ENCODE measurements around the gene POTEB3.
"Not testable (repeated sequence)": the region's sequence is repeated elsewhere in the genome, so short reads cannot be mapped to it uniquely, and the experiment has no call there.

The POTEB3 gene

GRCh38 chr15:21440399-21440798, at the start of gene POTEB3:
TSS of gene POTEB3 (minus strand) at chr15:21440499. CDS start at chr15:21440011, 488 bp downstream.
- DNase-seq (ENCODE audit: low spot score in 2 of 2); ATAC-seq (replicated peaks; ENCODE audit: extremely low read depth, poor library complexity, severe bottlenecking); H3K27me3 Mint-ChIP-seq; H3K9me3 Mint-ChIP-seq; H3K4me3 Mint-ChIP-seq; H3K27ac Mint-ChIP-seq (ENCODE audit: low read depth); H3K36me3 Mint-ChIP-seq (ENCODE audit: insufficient read depth); H3K4me1 Mint-ChIP-seq: not testable (repeated sequence)

GRCh38 chr15:21453683-21454082, 13.4 kb upstream of the POTEB3 start:
- not testable (repeated sequence) for H3K27ac Mint-ChIP-seq (ENCODE audit: low read depth); DNase-seq (ENCODE audit: low spot score in 2 of 2); ATAC-seq (replicated peaks; ENCODE audit: extremely low read depth, poor library complexity, severe bottlenecking); H3K4me1 Mint-ChIP-seq; H3K36me3 Mint-ChIP-seq (ENCODE audit: insufficient read depth); H3K4me3 Mint-ChIP-seq; H3K9me3 Mint-ChIP-seq; H3K27me3 Mint-ChIP-seq

GRCh38 chr15:21451920-21452563, 11.7 kb upstream of the POTEB3 start:
- H3K36me3 Mint-ChIP-seq (ENCODE audit: insufficient read depth); H3K9me3 Mint-ChIP-seq; H3K4me1 Mint-ChIP-seq; H3K4me3 Mint-ChIP-seq; H3K27ac Mint-ChIP-seq (ENCODE audit: low read depth); ATAC-seq (replicated peaks; ENCODE audit: extremely low read depth, poor library complexity, severe bottlenecking); DNase-seq (ENCODE audit: low spot score in 2 of 2); H3K27me3 Mint-ChIP-seq: not testable (repeated sequence)

GRCh38 chr15:21451487-21451886, 11.2 kb upstream of the POTEB3 start:
- not testable (repeated sequence) for DNase-seq (ENCODE audit: low spot score in 2 of 2); ATAC-seq (replicated peaks; ENCODE audit: extremely low read depth, poor library complexity, severe bottlenecking); H3K4me3 Mint-ChIP-seq; H3K4me1 Mint-ChIP-seq; H3K27ac Mint-ChIP-seq (ENCODE audit: low read depth); H3K9me3 Mint-ChIP-seq; H3K36me3 Mint-ChIP-seq (ENCODE audit: insufficient read depth); H3K27me3 Mint-ChIP-seq

GRCh38 chr15:21407366-21407765, 32.9 kb downstream of the POTEB3 start:
- H3K4me3 Mint-ChIP-seq; DNase-seq (ENCODE audit: low spot score in 2 of 2); H3K27me3 Mint-ChIP-seq; H3K9me3 Mint-ChIP-seq; H3K36me3 Mint-ChIP-seq (ENCODE audit: insufficient read depth); ATAC-seq (replicated peaks; ENCODE audit: extremely low read depth, poor library complexity, severe bottlenecking); H3K4me1 Mint-ChIP-seq; H3K27ac Mint-ChIP-seq (ENCODE audit: low read depth): not testable (repeated sequence)

GRCh38 chr15:21401531-21401930, 38.8 kb downstream of the POTEB3 start:
- not testable (repeated sequence) for H3K27ac Mint-ChIP-seq (ENCODE audit: low read depth); H3K4me1 Mint-ChIP-seq; H3K4me3 Mint-ChIP-seq; H3K9me3 Mint-ChIP-seq; ATAC-seq (replicated peaks; ENCODE audit: extremely low read depth, poor library complexity, severe bottlenecking); DNase-seq (ENCODE audit: low spot score in 2 of 2); H3K36me3 Mint-ChIP-seq (ENCODE audit: insufficient read depth); H3K27me3 Mint-ChIP-seq

GRCh38 chr15:21399111-21399510, 41.2 kb downstream of the POTEB3 start:
- not testable (repeated sequence) for H3K9me3 Mint-ChIP-seq; H3K27ac Mint-ChIP-seq (ENCODE audit: low read depth); H3K27me3 Mint-ChIP-seq; H3K36me3 Mint-ChIP-seq (ENCODE audit: insufficient read depth); DNase-seq (ENCODE audit: low spot score in 2 of 2); H3K4me1 Mint-ChIP-seq; ATAC-seq (replicated peaks; ENCODE audit: extremely low read depth, poor library complexity, severe bottlenecking); H3K4me3 Mint-ChIP-seq

GRCh38 chr15:21398511-21398910, 41.8 kb downstream of the POTEB3 start:
- H3K27me3 Mint-ChIP-seq; DNase-seq (ENCODE audit: low spot score in 2 of 2); H3K27ac Mint-ChIP-seq (ENCODE audit: low read depth); H3K36me3 Mint-ChIP-seq (ENCODE audit: insufficient read depth); ATAC-seq (replicated peaks; ENCODE audit: extremely low read depth, poor library complexity, severe bottlenecking); H3K9me3 Mint-ChIP-seq; H3K4me3 Mint-ChIP-seq; H3K4me1 Mint-ChIP-seq: not testable (repeated sequence)

GRCh38 chr15:21397656-21398055, 42.6 kb downstream of the POTEB3 start:
- DNase-seq (ENCODE audit: low spot score in 2 of 2); H3K27ac Mint-ChIP-seq (ENCODE audit: low read depth); H3K36me3 Mint-ChIP-seq (ENCODE audit: insufficient read depth); H3K4me1 Mint-ChIP-seq; ATAC-seq (replicated peaks; ENCODE audit: extremely low read depth, poor library complexity, severe bottlenecking); H3K9me3 Mint-ChIP-seq; H3K4me3 Mint-ChIP-seq; H3K27me3 Mint-ChIP-seq: not testable (repeated sequence)

GRCh38 chr15:21397186-21397585, 43.1 kb downstream of the POTEB3 start:
- not testable (repeated sequence) for H3K4me1 Mint-ChIP-seq, H3K9me3 Mint-ChIP-seq

GRCh38 chr15:21385961-21386360, 54.3 kb downstream of the POTEB3 start:
- not testable (repeated sequence) for H3K27me3 Mint-ChIP-seq; DNase-seq (ENCODE audit: low spot score in 2 of 2); H3K9me3 Mint-ChIP-seq; H3K4me3 Mint-ChIP-seq; H3K36me3 Mint-ChIP-seq (ENCODE audit: insufficient read depth); H3K4me1 Mint-ChIP-seq; H3K27ac Mint-ChIP-seq (ENCODE audit: low read depth); ATAC-seq (replicated peaks; ENCODE audit: extremely low read depth, poor library complexity, severe bottlenecking)

More at GRCh38 chr15:21397186-21397585, 43.1 kb downstream of the POTEB3 start:
- not testable (repeated sequence) for H3K4me3 Mint-ChIP-seq; H3K27ac Mint-ChIP-seq (ENCODE audit: low read depth); ATAC-seq (replicated peaks; ENCODE audit: extremely low read depth, poor library complexity, severe bottlenecking); H3K27me3 Mint-ChIP-seq; H3K36me3 Mint-ChIP-seq (ENCODE audit: insufficient read depth); DNase-seq (ENCODE audit: low spot score in 2 of 2)

GRCh38 chr15:21383866-21384485, 56.3 kb downstream of the POTEB3 start:
- not testable (repeated sequence) for DNase-seq (ENCODE audit: low spot score in 2 of 2); H3K4me3 Mint-ChIP-seq; ATAC-seq (replicated peaks; ENCODE audit: extremely low read depth, poor library complexity, severe bottlenecking); H3K27me3 Mint-ChIP-seq; H3K27ac Mint-ChIP-seq (ENCODE audit: low read depth); H3K36me3 Mint-ChIP-seq (ENCODE audit: insufficient read depth); H3K4me1 Mint-ChIP-seq; H3K9me3 Mint-ChIP-seq

- H3K9me3 Mint-ChIP-seq; H3K27ac Mint-ChIP-seq (ENCODE audit: low read depth); H3K4me1 Mint-ChIP-seq; H3K27me3 Mint-ChIP-seq; ATAC-seq (replicated peaks; ENCODE audit: extremely low read depth, poor library complexity, severe bottlenecking); H3K4me3 Mint-ChIP-seq; H3K36me3 Mint-ChIP-seq (ENCODE audit: insufficient read depth); DNase-seq (ENCODE audit: low spot score in 2 of 2): not testable (repeated sequence)
Measured at GRCh38 chr15:21373682-21374081, 66.6 kb downstream of the POTEB3 start.

Data from central memory CD8-positive, alpha-beta T cell (primary cell).